ENCODE data around the gene OR1N1. TPM values are rescaled to one million over a fixed set of nuclear protein-coding genes. Genes with fewer than 3 reads are reported as not detected.
A peak's percentile ranks its signal among the peaks of the same experiment; 100 is the strongest.
"Not testable (repeated sequence)": the region's sequence is repeated elsewhere in the genome, so short reads cannot be mapped to it uniquely, and the experiment has no call there.

OR1N1 gene
- not detected in 2 replicates for total RNA-seq (2014; rRNA removed; shearing (Covaris generic))

- no peak for DNase-seq (ENCODE audit: low read depth)
Measured at GRCh38 chr9:122527193-122527592, at the start of gene OR1N1. Gene OR1N1 (minus strand): TSS chr9:122527293. CDS start chr9:122527293, 0 bp downstream.

- DNase-seq (ENCODE audit: low read depth), result no peak
Measured at GRCh38 chr9:122572456-122572855, 45.4 kb upstream of the OR1N1 start.

GRCh38 chr9:122567901-122568300, 40.8 kb upstream of the OR1N1 start:
- no peak for DNase-seq (ENCODE audit: low read depth)

GRCh38 chr9:122562134-122562760, 35.2 kb upstream of the OR1N1 start:
- DNase-seq (ENCODE audit: low read depth), result no peak

GRCh38 chr9:122561446-122561845, 34.4 kb upstream of the OR1N1 start:
- no peak for DNase-seq (ENCODE audit: low read depth)

- DNase-seq (ENCODE audit: low read depth), result no peak
Measured at GRCh38 chr9:122552812-122553211, 25.7 kb upstream of the OR1N1 start, which contains the start of gene OR1N2. Gene OR1N2 (plus strand): TSS chr9:122553112. CDS start chr9:122553212, 100 bp downstream.

GRCh38 chr9:122551371-122551770, 24.3 kb upstream of the OR1N1 start:
- no peak for DNase-seq (ENCODE audit: low read depth)

GRCh38 chr9:122546196-122546595, 19.1 kb upstream of the OR1N1 start:
- peak; percentile 23 for DNase-seq (ENCODE audit: low read depth)

GRCh38 chr9:122538757-122539156, 11.7 kb upstream of the OR1N1 start:
- DNase-seq (ENCODE audit: low read depth), result no peak

GRCh38 chr9:122537066-122537465, 10.0 kb upstream of the OR1N1 start:
- DNase-seq (ENCODE audit: low read depth), result not testable (repeated sequence)

- no peak for DNase-seq (ENCODE audit: low read depth)
Measured at GRCh38 chr9:122536134-122536533, 9.0 kb upstream of the OR1N1 start.

GRCh38 chr9:122531157-122531556, 4.1 kb upstream of the OR1N1 start:
- not testable (repeated sequence) for DNase-seq (ENCODE audit: low read depth)

- no peak for DNase-seq (ENCODE audit: low read depth)
Measured at GRCh38 chr9:122526602-122527001, 491 bp downstream of the OR1N1 start.

- no peak for DNase-seq (ENCODE audit: low read depth)
Measured at GRCh38 chr9:122519376-122519775, 7.7 kb downstream of the OR1N1 start.

GRCh38 chr9:122518841-122519240, 8.3 kb downstream of the OR1N1 start, which contains the start of gene OR1J4:
Gene OR1J4 (plus strand): TSS chr9:122519141. CDS start chr9:122519141, 0 bp downstream.
- no peak for DNase-seq (ENCODE audit: low read depth)

GRCh38 chr9:122518226-122518625, 8.9 kb downstream of the OR1N1 start:
- DNase-seq (ENCODE audit: low read depth), result no peak

GRCh38 chr9:122510502-122510901, 16.6 kb downstream of the OR1N1 start, which contains the start of gene OR1J2:
Gene OR1J2 (plus strand): TSS chr9:122510802. CDS start chr9:122510802, 0 bp downstream.
- DNase-seq (ENCODE audit: low read depth), result no peak

- DNase-seq (ENCODE audit: low read depth), result no peak
Measured at GRCh38 chr9:122506964-122507363, 20.1 kb downstream of the OR1N1 start.

GRCh38 chr9:122498883-122499288, 28.2 kb downstream of the OR1N1 start:
- DNase-seq (ENCODE audit: low read depth), result peak; percentile 62

GRCh38 chr9:122479062-122479461, 48.0 kb downstream of the OR1N1 start:
- DNase-seq (ENCODE audit: low read depth), result no peak

- no peak for DNase-seq (ENCODE audit: low read depth)
Measured at GRCh38 chr9:122477826-122478225, 49.3 kb downstream of the OR1N1 start, which contains the start of gene OR1J1. Gene OR1J1 (minus strand): TSS chr9:122477926. CDS start chr9:122477926, 0 bp downstream.

- DNase-seq (ENCODE audit: low read depth), result no peak
Measured at GRCh38 chr9:122477346-122477745, 49.7 kb downstream of the OR1N1 start.
